Bronchial epithelial cell (primary cell): ENCODE measurements around the gene DEDD. TPM values are rescaled to one million over a fixed set of nuclear protein-coding genes. Genes with fewer than 3 reads are reported as not detected.
A peak's percentile ranks its signal among the peaks of the same experiment; 100 is the strongest.

Source experiments
- DNase-seq: peaks from one replicate; pipeline ENCODE4 v3.0.0-alpha.2; 2010; ENCODE audit warnings: low read depth
- FAIRE-seq: peaks from 2 replicates; lab custom pipeline; 2011; peaks lifted over from hg19 to GRCh38; lab: Jason Lieb, UNC
- H3K27me3 ChIP-seq: 2 replicates; pipeline ENCODE4 v1.5.1; 2011; ENCODE audit warnings: low read length; ENCODE audit not compliant: control insufficient read depth, insufficient read depth
- H3K36me3 ChIP-seq: 2 replicates; pipeline ENCODE4 v1.5.1; 2011; ENCODE audit warnings: low read length; ENCODE audit not compliant: control insufficient read depth, insufficient read depth
- H3K4me3 ChIP-seq: 2 replicates; pipeline ENCODE4 v1.5.1; 2011; ENCODE audit warnings: mild to moderate bottlenecking, low read depth, low read length, control low read depth
- total RNA-seq: library from RNA; depleted of rRNA; stranded (reverse); fragments of >200 nt; gene quantifications from 2 replicates; pipeline ENCODE4 v1.2.1, GENCODE V29; 2014
- TF ChIP-seq, protein P1 (sequence below): IDR thresholded peaks from 2 replicates; pipeline ENCODE4 v1.5.1; 2011; ENCODE audit warnings: mild to moderate bottlenecking, moderate library complexity, low read length, control low read depth, inconsistent platforms; ENCODE audit not compliant: insufficient read depth, severe bottlenecking

DEDD gene
- total RNA-seq, 1 donor from 2014 or later = 26.9 TPM

GRCh38 chr1:161073474-161074121, 58.9 kb downstream of the DEDD start:
- peak overlapping the region; percentile 30 for H3K4me3 ChIP-seq
- FAIRE-seq (peak; percentile 95), DNase-seq (peak; percentile 81)
- no peaks in the 10 kb centered on the region for H3K27me3 ChIP-seq
- H3K36me3 ChIP-seq = peaks cover 20% of the 10 kb centered on the region
- TF ChIP-seq, protein P1, sequence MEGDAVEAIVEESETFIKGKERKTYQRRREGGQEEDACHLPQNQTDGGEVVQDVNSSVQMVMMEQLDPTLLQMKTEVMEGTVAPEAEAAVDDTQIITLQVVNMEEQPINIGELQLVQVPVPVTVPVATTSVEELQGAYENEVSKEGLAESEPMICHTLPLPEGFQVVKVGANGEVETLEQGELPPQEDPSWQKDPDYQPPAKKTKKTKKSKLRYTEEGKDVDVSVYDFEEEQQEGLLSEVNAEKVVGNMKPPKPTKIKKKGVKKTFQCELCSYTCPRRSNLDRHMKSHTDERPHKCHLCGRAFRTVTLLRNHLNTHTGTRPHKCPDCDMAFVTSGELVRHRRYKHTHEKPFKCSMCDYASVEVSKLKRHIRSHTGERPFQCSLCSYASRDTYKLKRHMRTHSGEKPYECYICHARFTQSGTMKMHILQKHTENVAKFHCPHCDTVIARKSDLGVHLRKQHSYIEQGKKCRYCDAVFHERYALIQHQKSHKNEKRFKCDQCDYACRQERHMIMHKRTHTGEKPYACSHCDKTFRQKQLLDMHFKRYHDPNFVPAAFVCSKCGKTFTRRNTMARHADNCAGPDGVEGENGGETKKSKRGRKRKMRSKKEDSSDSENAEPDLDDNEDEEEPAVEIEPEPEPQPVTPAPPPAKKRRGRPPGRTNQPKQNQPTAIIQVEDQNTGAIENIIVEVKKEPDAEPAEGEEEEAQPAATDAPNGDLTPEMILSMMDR = peak; percentile 48

DNA sequence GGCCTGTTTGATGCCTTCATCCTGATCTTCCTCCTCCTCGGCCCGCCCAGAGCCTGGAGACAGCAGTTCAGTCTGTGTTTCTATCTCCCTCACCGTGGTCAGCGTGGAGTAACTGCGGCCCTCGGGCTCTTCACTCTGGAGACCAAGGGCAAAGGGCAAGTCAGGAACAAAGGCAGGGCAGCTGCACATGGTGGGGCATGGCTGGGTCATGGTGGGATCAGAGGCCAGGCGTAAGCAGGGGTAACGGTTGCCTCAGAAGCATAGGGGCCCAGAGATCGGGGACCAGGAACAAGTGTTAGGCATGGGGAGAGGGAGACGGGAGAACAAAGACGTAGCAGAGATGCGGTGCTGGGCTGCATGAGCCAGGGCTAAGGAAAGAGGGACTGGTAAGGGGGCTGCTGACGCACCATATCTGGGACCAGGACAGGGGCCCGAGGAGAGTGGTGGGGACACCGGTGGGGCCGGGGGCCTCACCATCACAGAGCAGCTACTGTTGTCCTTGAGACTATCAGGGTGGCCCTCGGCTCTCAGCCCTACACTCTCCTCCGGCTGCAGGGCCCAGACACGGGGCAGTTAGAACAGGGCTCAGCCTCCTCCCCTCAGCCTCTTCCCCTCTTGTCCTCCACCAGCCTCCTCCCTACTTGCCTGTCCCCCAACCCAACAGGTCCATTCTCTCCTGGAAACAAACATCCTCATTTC, 59.6 kb downstream of the DEDD start:
- Histone ChIP-seq H3K4me3 (no peak overlapping the region), H3K27me3 (no peaks in the 10 kb centered on the region), H3K36me3 (peaks cover 20% of the 10 kb centered on the region)
- DNase-seq = no peak
- TF ChIP-seq, protein P1 = no peak
- FAIRE-seq = no peak

GRCh38 chr1:161071886-161072371, 60.5 kb downstream of the DEDD start:
- TF ChIP-seq, protein P1 = peak; percentile 56
- H3K36me3 ChIP-seq = peaks cover 16% of the 10 kb centered on the region
- no peaks in the 10 kb centered on the region for H3K27me3 ChIP-seq
- DNase-seq = peak; percentile 38
- no peak overlapping the region for H3K4me3 ChIP-seq
- FAIRE-seq = no peak

Other genes starting within 250 kb of the DEDD start
- not detected in 2 replicates for gene ITLN1, start 247.5 kb downstream of the DEDD start, total RNA-seq
- 0.26 TPM in 1 of 2 replicates, not detected in the other for gene ITLN2, start 177.9 kb downstream of the DEDD start, total RNA-seq
- 269 and 280 TPM in 2 replicates for gene F11R, start 111.5 kb downstream of the DEDD start, total RNA-seq
- gene TSTD1, start 93.7 kb downstream of the DEDD start, total RNA-seq = 55.5 and 87.1 TPM in 2 replicates
- gene USF1, start 86.7 kb downstream of the DEDD start, total RNA-seq = 58.4 and 70.2 TPM in 2 replicates
- 1.3 and 3.1 TPM in 2 replicates for gene ARHGAP30, start 62.8 kb downstream of the DEDD start, total RNA-seq
- gene NECTIN4, start 43.1 kb downstream of the DEDD start, total RNA-seq = 108 and 200 TPM in 2 replicates
- 1.3 and 5.0 TPM in 2 replicates for gene KLHDC9, start 34.3 kb downstream of the DEDD start, total RNA-seq
- gene PFDN2, start 14.6 kb downstream of the DEDD start, total RNA-seq = 204 and 224 TPM in 2 replicates
- 40.5 and 58.2 TPM in 2 replicates for gene NIT1, start 14.6 kb downstream of the DEDD start, total RNA-seq
- 93.5 and 94.3 TPM in 2 replicates for gene UFC1, start 21.3 kb upstream of the DEDD start, total RNA-seq
- gene USP21, start 26.8 kb upstream of the DEDD start, total RNA-seq = 3.9 and 4.7 TPM in 2 replicates
- 10.0 and 11.0 TPM in 2 replicates for gene PPOX, start 33.8 kb upstream of the DEDD start, total RNA-seq
- 11.5 and 12.9 TPM in 2 replicates for gene B4GALT3, start 44.8 kb upstream of the DEDD start, total RNA-seq
- under 0.01 TPM in 1 of 2 replicates, not detected in the other for gene ADAMTS4, start 66.4 kb upstream of the DEDD start, total RNA-seq
- 131 and 132 TPM in 2 replicates for gene NDUFS2, start 69.7 kb upstream of the DEDD start, total RNA-seq
- 0.26 TPM in 2 replicates for gene FCER1G, start 82.6 kb upstream of the DEDD start, total RNA-seq
- not detected in 2 replicates for gene APOA2, start 91.0 kb upstream of the DEDD start, total RNA-seq
- gene TOMM40L, start 93.4 kb upstream of the DEDD start, total RNA-seq = 7.8 and 10.8 TPM in 2 replicates
- not detected in 2 replicates for gene NR1I3, start 105.5 kb upstream of the DEDD start, total RNA-seq
- gene PCP4L1, start 126.1 kb upstream of the DEDD start, total RNA-seq = 0.26 and 3.5 TPM in 2 replicates
- under 0.01 and 0.13 TPM in 2 replicates for gene MPZ, start 177.3 kb upstream of the DEDD start, total RNA-seq
- 14.8 and 15.0 TPM in 2 replicates for gene SDHC, start 181.7 kb upstream of the DEDD start, total RNA-seq
- gene CFAP126, start 235.2 kb upstream of the DEDD start, total RNA-seq = not detected in 2 replicates